KOPT-K1 (cell line): ENCODE data around the gene MACC1.

Experiments
- H3K27ac ChIP-seq: fragments of 200-600 bp; sonication (generic); 2 replicates; pipeline ENCODE4 v1.5.1; 2016; ENCODE audit warnings: antibody characterized with exemption, mild to moderate bottlenecking, low read depth, low read length; ENCODE audit not compliant: poor library complexity, severe bottlenecking
- H3K36me3 ChIP-seq: fragments of 200-600 bp; sonication (generic); 2 replicates; pipeline ENCODE4 v1.5.1; 2017; ENCODE audit warnings: antibody characterized with exemption, mild to moderate bottlenecking, low read length, moderate library complexity; ENCODE audit not compliant: insufficient read depth
- H3K9me3 ChIP-seq: fragments of 200-600 bp; sonication (generic); 2 replicates; pipeline ENCODE4 v1.5.1; 2017; ENCODE audit warnings: antibody characterized with exemption, low read length, mild to moderate bottlenecking; ENCODE audit not compliant: insufficient read depth, poor library complexity, severe bottlenecking

The MACC1 gene

GRCh38 chr7:20217193-20217948 is at the start of gene MACC1:
MACC1 (minus strand) TSS chr7:20217384; CDS start chr7:20161862, 55,522 bp downstream.
- no peaks in the 10 kb centered on the region for H3K9me3 ChIP-seq
- no peaks in the 10 kb centered on the region for H3K36me3 ChIP-seq
- no peak within 1 kb of the TSS for H3K27ac ChIP-seq

GRCh38 chr7:20264623-20265022 is 47.4 kb upstream of the MACC1 start:
- H3K27ac ChIP-seq: no peak overlapping the region
- H3K36me3 ChIP-seq: no peaks in the 10 kb centered on the region
- no peaks in the 10 kb centered on the region for H3K9me3 ChIP-seq

GRCh38 chr7:20260223-20260622 is 43.0 kb upstream of the MACC1 start:
- no peak overlapping the region for H3K27ac ChIP-seq
- H3K36me3 ChIP-seq: no peaks in the 10 kb centered on the region
- H3K9me3 ChIP-seq: no peaks in the 10 kb centered on the region

- Histone ChIP-seq H3K27ac (no peak overlapping the region), H3K36me3 (no peaks in the 10 kb centered on the region), H3K9me3 (no peaks in the 10 kb centered on the region)
Observed at GRCh38 chr7:20257212-20257611, 40.0 kb upstream of the MACC1 start.

GRCh38 chr7:20249920-20250319 is 32.7 kb upstream of the MACC1 start:
- H3K27ac ChIP-seq: no peak overlapping the region
- H3K9me3 ChIP-seq: no peaks in the 10 kb centered on the region
- no peaks in the 10 kb centered on the region for H3K36me3 ChIP-seq

GRCh38 chr7:20249376-20249775 is 32.2 kb upstream of the MACC1 start:
- H3K27ac ChIP-seq: no peak overlapping the region
- no peaks in the 10 kb centered on the region for H3K36me3 ChIP-seq
- H3K9me3 ChIP-seq: no peaks in the 10 kb centered on the region

GRCh38 chr7:20246236-20246635 is 29.1 kb upstream of the MACC1 start:
- Histone ChIP-seq H3K9me3 (no peaks in the 10 kb centered on the region), H3K36me3 (no peaks in the 10 kb centered on the region), H3K27ac (no peak overlapping the region)

GRCh38 chr7:20244334-20245120 is 27.3 kb upstream of the MACC1 start:
- no peaks in the 10 kb centered on the region for H3K36me3 ChIP-seq
- H3K27ac ChIP-seq: no peak overlapping the region
- H3K9me3 ChIP-seq: no peaks in the 10 kb centered on the region

GRCh38 chr7:20241911-20242261 is 24.7 kb upstream of the MACC1 start:
- no peak overlapping the region for H3K27ac ChIP-seq
- no peaks in the 10 kb centered on the region for H3K36me3 ChIP-seq
- no peaks in the 10 kb centered on the region for H3K9me3 ChIP-seq

- Histone ChIP-seq H3K9me3 (no peaks in the 10 kb centered on the region), H3K27ac (no peak overlapping the region), H3K36me3 (no peaks in the 10 kb centered on the region)
Observed at GRCh38 chr7:20241194-20241910, 24.2 kb upstream of the MACC1 start.

GRCh38 chr7:20240080-20240926 is 23.1 kb upstream of the MACC1 start:
- no peaks in the 10 kb centered on the region for H3K36me3 ChIP-seq
- H3K9me3 ChIP-seq: no peaks in the 10 kb centered on the region
- no peak overlapping the region for H3K27ac ChIP-seq

- Histone ChIP-seq H3K9me3 (no peaks in the 10 kb centered on the region), H3K36me3 (no peaks in the 10 kb centered on the region), H3K27ac (no peak overlapping the region)
Observed at GRCh38 chr7:20238754-20239324, 21.7 kb upstream of the MACC1 start.

- Histone ChIP-seq H3K27ac (no peak overlapping the region), H3K36me3 (no peaks in the 10 kb centered on the region), H3K9me3 (no peaks in the 10 kb centered on the region)
Observed at GRCh38 chr7:20238194-20238753, 21.1 kb upstream of the MACC1 start.
